ENCODE measurements around the gene DLX4.

Gene DLX4

DNA sequence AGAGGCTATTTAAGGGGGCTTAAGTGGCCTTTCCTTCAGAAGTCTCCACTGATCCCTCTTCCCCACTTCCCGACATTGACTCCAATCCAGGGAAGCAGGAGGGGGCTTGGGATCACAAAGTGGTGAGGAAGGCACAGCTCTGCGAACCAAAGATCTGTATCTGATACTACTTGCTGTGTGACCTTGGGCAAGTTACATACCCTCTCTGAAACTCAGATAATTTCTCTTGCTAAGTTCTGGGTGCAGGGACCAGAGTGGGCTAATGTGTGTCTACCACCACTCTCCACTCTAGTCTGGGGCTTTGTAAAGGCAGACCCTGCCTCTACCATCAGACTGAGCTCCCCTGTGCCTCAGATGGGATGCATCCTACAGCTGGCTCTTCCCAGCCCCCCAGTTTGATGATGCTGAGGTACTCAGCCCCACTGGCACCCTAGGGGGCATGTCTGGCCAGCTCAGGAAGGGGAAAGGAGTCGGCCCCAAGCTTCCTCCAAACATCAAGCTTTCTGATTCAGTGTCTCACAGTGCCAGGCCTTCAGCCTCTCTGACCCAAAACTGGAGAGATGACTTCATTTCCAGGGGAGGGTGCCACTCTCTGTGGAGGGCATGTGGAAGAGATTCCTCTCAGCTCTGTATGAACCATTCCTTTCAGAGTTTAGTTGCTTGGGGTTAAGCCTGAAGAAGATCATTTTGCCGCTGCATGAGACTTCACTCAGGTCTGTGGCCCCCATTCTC, 10.9 kb downstream of the DLX4 start:
- TF ChIP-seq, protein P1, sequence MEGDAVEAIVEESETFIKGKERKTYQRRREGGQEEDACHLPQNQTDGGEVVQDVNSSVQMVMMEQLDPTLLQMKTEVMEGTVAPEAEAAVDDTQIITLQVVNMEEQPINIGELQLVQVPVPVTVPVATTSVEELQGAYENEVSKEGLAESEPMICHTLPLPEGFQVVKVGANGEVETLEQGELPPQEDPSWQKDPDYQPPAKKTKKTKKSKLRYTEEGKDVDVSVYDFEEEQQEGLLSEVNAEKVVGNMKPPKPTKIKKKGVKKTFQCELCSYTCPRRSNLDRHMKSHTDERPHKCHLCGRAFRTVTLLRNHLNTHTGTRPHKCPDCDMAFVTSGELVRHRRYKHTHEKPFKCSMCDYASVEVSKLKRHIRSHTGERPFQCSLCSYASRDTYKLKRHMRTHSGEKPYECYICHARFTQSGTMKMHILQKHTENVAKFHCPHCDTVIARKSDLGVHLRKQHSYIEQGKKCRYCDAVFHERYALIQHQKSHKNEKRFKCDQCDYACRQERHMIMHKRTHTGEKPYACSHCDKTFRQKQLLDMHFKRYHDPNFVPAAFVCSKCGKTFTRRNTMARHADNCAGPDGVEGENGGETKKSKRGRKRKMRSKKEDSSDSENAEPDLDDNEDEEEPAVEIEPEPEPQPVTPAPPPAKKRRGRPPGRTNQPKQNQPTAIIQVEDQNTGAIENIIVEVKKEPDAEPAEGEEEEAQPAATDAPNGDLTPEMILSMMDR (IDR thresholded peaks at IDR 0.05; ENCODE audit: low read depth, low read length), result no peak
- H3K4me3 ChIP-seq (ENCODE audit: low read depth, low read length), result no peak overlapping the region
- no peaks in the 10 kb centered on the region for H3K36me3 ChIP-seq
- H3K27me3 ChIP-seq (ENCODE audit: insufficient read depth, low read depth, severe bottlenecking), result no peaks in the 10 kb centered on the region
- no peak for DNase-seq
- no peak overlapping the region for H3K27ac ChIP-seq
- H3K9me3 ChIP-seq (ENCODE audit: severe bottlenecking), result no peaks in the 10 kb centered on the region

GRCh38 chr17:49980703-49981197, 11.8 kb downstream of the DLX4 start:
- Histone ChIP-seq H3K9me3 (ENCODE audit: severe bottlenecking) (no peaks in the 10 kb centered on the region), H3K27me3 (ENCODE audit: insufficient read depth, low read depth, severe bottlenecking) (no peaks in the 10 kb centered on the region), H3K27ac (peak overlapping the region; percentile 39), H3K4me3 (ENCODE audit: low read depth, low read length) (no peak overlapping the region), H3K36me3 (no peaks in the 10 kb centered on the region)
- TF ChIP-seq, protein P1 (IDR thresholded peaks at IDR 0.05; ENCODE audit: low read depth, low read length), result no peak
- peak; percentile 87 for DNase-seq

DNA sequence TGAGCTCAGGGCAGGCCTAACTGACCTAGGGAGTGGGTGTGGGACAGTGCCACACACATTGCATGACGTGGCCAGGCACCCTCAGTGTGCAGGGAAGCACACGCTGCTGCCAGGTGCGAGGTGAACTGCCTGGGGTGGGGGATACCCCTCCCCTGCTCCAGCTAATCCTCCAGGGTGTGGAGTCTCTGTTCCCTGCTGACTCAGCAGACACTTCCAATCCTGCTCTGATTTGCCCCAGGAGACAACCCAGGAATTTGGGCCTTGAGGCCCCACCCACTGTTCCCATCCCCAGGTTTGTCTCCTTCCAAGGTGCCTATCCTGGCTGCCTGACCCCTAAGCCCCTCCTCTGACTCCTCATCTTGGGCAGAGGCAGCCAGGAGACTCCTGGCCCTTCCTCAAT, 15.3 kb downstream of the DLX4 start:
- Histone ChIP-seq H3K27me3 (ENCODE audit: insufficient read depth, low read depth, severe bottlenecking) (no peaks in the 10 kb centered on the region), H3K36me3 (no peaks in the 10 kb centered on the region), H3K27ac (no peak overlapping the region), H3K9me3 (ENCODE audit: severe bottlenecking) (no peaks in the 10 kb centered on the region), H3K4me3 (ENCODE audit: low read depth, low read length) (no peak overlapping the region)
- TF ChIP-seq, protein P1 (IDR thresholded peaks at IDR 0.05; ENCODE audit: low read depth, low read length), result no peak
- no peak for DNase-seq

GRCh38 chr17:49984776-49985175, 15.8 kb downstream of the DLX4 start:
- Histone ChIP-seq H3K4me3 (ENCODE audit: low read depth, low read length) (no peak overlapping the region), H3K27me3 (ENCODE audit: insufficient read depth, low read depth, severe bottlenecking) (no peaks in the 10 kb centered on the region), H3K27ac (no peak overlapping the region), H3K36me3 (no peaks in the 10 kb centered on the region), H3K9me3 (ENCODE audit: severe bottlenecking) (no peaks in the 10 kb centered on the region)
- no peak for DNase-seq
- TF ChIP-seq, protein P1 (IDR thresholded peaks at IDR 0.05; ENCODE audit: low read depth, low read length), result no peak

DNA sequence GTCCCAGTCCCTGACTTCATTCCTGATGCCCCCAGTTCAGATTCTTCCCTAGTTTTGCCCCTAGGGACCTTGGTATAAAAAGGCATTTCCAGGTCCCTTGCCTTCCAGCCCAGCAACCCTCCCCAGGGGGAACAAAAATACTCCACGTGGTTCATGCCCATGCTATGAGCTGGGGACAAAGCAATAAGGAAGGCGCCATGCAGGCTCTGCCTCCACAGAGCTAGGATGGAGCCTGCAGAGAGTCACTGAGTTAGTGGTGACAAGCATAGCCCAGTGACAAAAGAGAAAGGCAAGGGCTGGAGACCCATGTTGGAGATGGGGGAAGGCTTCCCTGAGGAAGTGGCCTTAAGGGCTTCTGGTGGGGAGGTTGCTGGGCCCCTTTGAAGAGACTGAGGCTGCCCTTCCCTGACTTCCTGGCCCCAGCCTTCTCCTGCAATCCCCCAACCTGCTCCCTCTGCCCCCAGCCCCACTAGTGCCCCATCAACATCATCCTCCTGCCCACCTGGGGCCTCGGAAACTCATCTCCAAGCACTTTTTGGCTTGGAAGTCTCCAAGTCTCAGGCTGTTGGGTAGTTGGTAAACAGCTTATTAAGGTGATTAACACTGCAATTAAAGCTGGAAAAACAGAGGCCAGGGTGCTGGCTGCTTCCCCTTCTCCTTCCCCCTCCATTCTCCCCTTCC, 16.5 kb downstream of the DLX4 start:
- H3K27ac ChIP-seq, result no peak overlapping the region; the same call in 1 of the 2 replicates
- H3K27me3 ChIP-seq (ENCODE audit: insufficient read depth, low read depth, severe bottlenecking), result no peaks in the 10 kb centered on the region
- TF ChIP-seq, protein P1 (IDR thresholded peaks at IDR 0.05; ENCODE audit: low read depth, low read length), result no peak
- H3K9me3 ChIP-seq (ENCODE audit: severe bottlenecking), result no peaks in the 10 kb centered on the region
- no peaks in the 10 kb centered on the region; the same call in 1 of the 2 replicates for H3K36me3 ChIP-seq
- no peak for DNase-seq
- no peak overlapping the region for H3K4me3 ChIP-seq (ENCODE audit: low read depth, low read length)
